Measurements from ENCODE around the gene LYRM2. TPM values are rescaled to one million over a fixed set of nuclear protein-coding genes. Genes with fewer than 3 reads are reported as not detected.

Gene LYRM2
- total RNA-seq, 1 experiment from 2014 or later, result 10.5 TPM

- Histone ChIP-seq H3K4me3 (ENCODE audit: low read length) (no peak overlapping the region), H3F3A (ENCODE audit: low read length, unreplicated experiment) (no peaks in the 10 kb centered on the region), H3K9ac (ENCODE audit: low read length) (no peak overlapping the region), H3K36me3 (ENCODE audit: low read depth, low read length) (no peaks in the 10 kb centered on the region), H3K9me2 (replicated peaks; ENCODE audit: low read length) (no peaks in the 10 kb centered on the region), H3K4me1 (ENCODE audit: insufficient read depth, low read length) (no peaks in the 10 kb centered on the region), H2AFZ (ENCODE audit: low read length) (no peak overlapping the region), H3K27me3 (ENCODE audit: low read length) (no peaks in the 10 kb centered on the region), H3K9me3 (ENCODE audit: low read length) (no peaks in the 10 kb centered on the region), H3K27ac (ENCODE audit: low read length) (no peak overlapping the region), H3K4me2 (ENCODE audit: low read length) (no peak overlapping the region), H4K20me1 (ENCODE audit: low read length) (no peaks in the 10 kb centered on the region), H3K79me2 (ENCODE audit: low read length) (no peaks in the 10 kb centered on the region)
- no TSS peak for BruUV-seq (replicated peaks)
- TF ChIP-seq EZH2 (IDR thresholded peaks at IDR 0.05; ENCODE audit: low read length, unreplicated experiment), result no peak
- TF ChIP-seq EZH2phosphoT487 (IDR thresholded peaks at IDR 0.05; ENCODE audit: borderline replicate concordance, low read length), result no peak
- TF ChIP-seq CTCF (conservative IDR thresholded peaks at IDR 0.05; ENCODE audit: low read depth, low read length), result no peak
- ChIA-PET POLR2A (ENCODE audit: unreplicated experiment) (no interaction called here), CTCF (no interaction called here)
- intact Hi-C loops (cut with micrococcal nuclease), result no loop called here
- DNase-seq (no peak), ATAC-seq (no peak)
Observed at GRCh38 chr6:89602166-89602565, 36.4 kb downstream of the LYRM2 start.

GRCh38 chr6:89599727-89600126, 38.8 kb downstream of the LYRM2 start:
- Histone ChIP-seq H4K20me1 (ENCODE audit: low read length) (no peaks in the 10 kb centered on the region), H2AFZ (ENCODE audit: low read length) (no peak overlapping the region), H3K79me2 (ENCODE audit: low read length) (no peaks in the 10 kb centered on the region), H3K9me3 (ENCODE audit: low read length) (no peaks in the 10 kb centered on the region), H3K4me3 (ENCODE audit: low read length) (no peak overlapping the region), H3K4me2 (ENCODE audit: low read length) (no peak overlapping the region), H3F3A (ENCODE audit: low read length, unreplicated experiment) (no peaks in the 10 kb centered on the region), H3K27me3 (ENCODE audit: low read length) (no peaks in the 10 kb centered on the region), H3K27ac (ENCODE audit: low read length) (no peak overlapping the region), H3K9ac (ENCODE audit: low read length) (no peak overlapping the region), H3K4me1 (ENCODE audit: insufficient read depth, low read length) (no peaks in the 10 kb centered on the region), H3K9me2 (replicated peaks; ENCODE audit: low read length) (no peaks in the 10 kb centered on the region), H3K36me3 (ENCODE audit: low read depth, low read length) (no peaks in the 10 kb centered on the region)
- intact Hi-C loops (cut with micrococcal nuclease), result loop anchor here (5.0 kb wide), 2 partner anchors 167 to 227 kb away; partner anchors contain the start of gene ANKRD6
- no TSS peak for BruUV-seq (replicated peaks)
- ATAC-seq, result no peak
- TF ChIP-seq CTCF (conservative IDR thresholded peaks at IDR 0.05; ENCODE audit: low read depth, low read length) (no peak), EZH2phosphoT487 (IDR thresholded peaks at IDR 0.05; ENCODE audit: borderline replicate concordance, low read length) (no peak), EZH2 (IDR thresholded peaks at IDR 0.05; ENCODE audit: low read length, unreplicated experiment) (no peak)
- CTCF ChIA-PET, result no interaction called here
- POLR2A ChIA-PET (ENCODE audit: unreplicated experiment), result no interaction called here
- DNase-seq, result no peak

- no peak for TF ChIP-seq EZH2 (IDR thresholded peaks at IDR 0.05; ENCODE audit: low read length, unreplicated experiment)
- TF ChIP-seq CTCF (conservative IDR thresholded peaks at IDR 0.05; ENCODE audit: low read depth, low read length), result peak; percentile 60
- CTCF ChIA-PET, result interaction anchor here (0.8 kb wide), 2 partner anchors 165 to 226 kb away, joined by 3 to 4 read pairs; partner anchors contain the start of gene ANKRD6
- Histone ChIP-seq H3K79me2 (ENCODE audit: low read length) (no peaks in the 10 kb centered on the region), H3K9me2 (replicated peaks; ENCODE audit: low read length) (no peaks in the 10 kb centered on the region), H3K4me2 (ENCODE audit: low read length) (peak overlapping the region; percentile 21; the same call in 1 of the 2 replicates), H3K27me3 (ENCODE audit: low read length) (no peaks in the 10 kb centered on the region), H3F3A (ENCODE audit: low read length, unreplicated experiment) (no peaks in the 10 kb centered on the region), H2AFZ (ENCODE audit: low read length) (peak overlapping the region; percentile 72), H4K20me1 (ENCODE audit: low read length) (no peaks in the 10 kb centered on the region), H3K36me3 (ENCODE audit: low read depth, low read length) (no peaks in the 10 kb centered on the region), H3K9ac (ENCODE audit: low read length) (no peak overlapping the region), H3K4me3 (ENCODE audit: low read length) (0 out of 2 replicates have a peak overlapping the region, but pooled peaks have one; percentile 30), H3K4me1 (ENCODE audit: insufficient read depth, low read length) (no peaks in the 10 kb centered on the region), H3K9me3 (ENCODE audit: low read length) (no peaks in the 10 kb centered on the region), H3K27ac (ENCODE audit: low read length) (no peak overlapping the region)
- DNase-seq (peak; percentile 75), ATAC-seq (peak; percentile 49)
- POLR2A ChIA-PET (ENCODE audit: unreplicated experiment), result no interaction called here
- intact Hi-C loops (cut with micrococcal nuclease), result loop anchor here (5.0 kb wide), 2 partner anchors 166 to 226 kb away; partner anchors contain the start of gene ANKRD6
- BruUV-seq (replicated peaks), result no TSS peak
Observed at GRCh38 chr6:89597988-89598387, 40.6 kb downstream of the LYRM2 start.

All from PC-3 (cell line).